ENCODE results near the gene TM4SF5.

Gene TM4SF5

GRCh38 chr17:4747847-4748246 lies 23.8 kb upstream of the TM4SF5 start:
- no peak for DNase-seq (ENCODE audit: low read depth in 2 of 3, low spot score in 2 of 3)

GRCh38 chr17:4748686-4749085 lies 23.0 kb upstream of the TM4SF5 start:
- no peak for DNase-seq (ENCODE audit: low read depth in 2 of 3, low spot score in 2 of 3)

DNA sequence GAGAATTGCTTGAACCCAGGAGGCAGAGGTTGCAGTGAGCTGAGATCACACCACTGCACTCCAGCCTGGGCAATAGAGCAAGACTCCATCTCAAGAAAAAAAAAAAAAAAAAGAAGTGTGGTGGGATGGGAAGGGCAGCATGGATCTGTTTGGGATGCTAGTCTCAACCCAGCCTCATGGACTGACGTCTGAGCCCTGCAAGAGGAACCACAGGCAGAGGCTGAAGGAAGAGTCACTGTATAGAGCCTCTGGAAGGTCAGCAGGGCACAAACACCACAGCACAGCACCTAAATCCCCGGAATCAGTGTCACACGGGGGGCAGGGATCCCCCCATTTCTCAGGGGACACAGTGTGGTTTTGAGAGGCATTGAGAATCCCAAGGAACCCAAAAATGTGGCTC lies 21.1 kb upstream of the TM4SF5 start:
- DNase-seq (ENCODE audit: low read depth in 2 of 3, low spot score in 2 of 3) = no peak

- DNase-seq (ENCODE audit: low read depth in 2 of 3, low spot score in 2 of 3) = no peak
These were observed 19.8 kb upstream of the TM4SF5 start for GRCh38 chr17:4751932-4752331.

- DNase-seq (ENCODE audit: low read depth in 2 of 3, low spot score in 2 of 3) = no peak
These were observed 18.3 kb upstream of the TM4SF5 start for GRCh38 chr17:4753392-4753791.

- no peak for DNase-seq (ENCODE audit: low read depth in 2 of 3, low spot score in 2 of 3)
These were observed 11.9 kb upstream of the TM4SF5 start for GRCh38 chr17:4759776-4760236.

- DNase-seq (ENCODE audit: low read depth in 2 of 3, low spot score in 2 of 3) = no peak
These were observed 7.1 kb upstream of the TM4SF5 start for GRCh38 chr17:4764595-4764994.

GRCh38 chr17:4766201-4766600 lies 5.5 kb upstream of the TM4SF5 start:
- no peak for DNase-seq (ENCODE audit: low read depth in 2 of 3, low spot score in 2 of 3)

DNA sequence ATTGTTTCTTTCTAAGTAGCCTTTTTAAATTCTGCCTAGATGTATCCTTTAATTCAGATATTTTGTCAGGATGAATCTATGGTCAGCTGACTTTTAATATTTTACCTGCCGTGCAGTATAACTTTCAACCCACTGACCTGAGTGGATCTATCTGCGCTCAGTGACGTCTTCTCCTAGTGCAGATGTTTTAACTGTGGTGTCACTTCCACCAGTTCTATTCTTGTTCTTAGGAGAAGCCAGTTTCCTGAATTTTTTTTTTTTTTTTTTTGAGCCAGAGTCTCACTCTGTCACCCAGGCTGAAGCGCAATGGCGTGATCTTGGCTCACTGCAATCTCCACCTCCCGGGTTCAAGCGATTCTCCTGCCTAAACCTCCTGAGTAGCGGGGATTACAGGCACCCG lies 5.0 kb upstream of the TM4SF5 start:
- DNase-seq (ENCODE audit: low read depth in 2 of 3, low spot score in 2 of 3) = no peak

DNA sequence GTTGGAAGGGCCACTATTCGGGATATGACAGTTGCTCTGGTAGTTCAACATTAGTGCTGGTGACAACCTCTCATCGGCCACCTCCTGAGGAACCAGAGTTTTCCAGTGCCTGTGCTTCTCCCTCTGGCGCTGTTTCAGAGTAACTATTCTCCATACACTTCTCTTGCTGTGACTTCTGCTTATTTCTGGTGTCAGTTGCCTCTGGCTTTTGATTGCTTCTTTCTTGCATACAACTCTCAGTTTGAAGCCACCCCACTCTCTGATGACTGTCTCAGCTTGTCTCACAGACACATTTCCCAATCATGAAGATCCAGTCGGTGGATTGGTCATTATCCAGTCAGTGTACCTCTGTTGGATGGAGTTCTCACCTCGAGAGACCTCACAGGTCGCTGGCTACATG lies 3.4 kb upstream of the TM4SF5 start:
- DNase-seq (ENCODE audit: low read depth in 2 of 3, low spot score in 2 of 3) = no peak

GRCh38 chr17:4769628-4770027 lies 2.1 kb upstream of the TM4SF5 start:
- DNase-seq (ENCODE audit: low read depth in 2 of 3, low spot score in 2 of 3) = no peak

- no peak for DNase-seq (ENCODE audit: low read depth in 2 of 3, low spot score in 2 of 3)
These were observed 538 bp downstream of the TM4SF5 start for GRCh38 chr17:4772235-4772613.

DNA sequence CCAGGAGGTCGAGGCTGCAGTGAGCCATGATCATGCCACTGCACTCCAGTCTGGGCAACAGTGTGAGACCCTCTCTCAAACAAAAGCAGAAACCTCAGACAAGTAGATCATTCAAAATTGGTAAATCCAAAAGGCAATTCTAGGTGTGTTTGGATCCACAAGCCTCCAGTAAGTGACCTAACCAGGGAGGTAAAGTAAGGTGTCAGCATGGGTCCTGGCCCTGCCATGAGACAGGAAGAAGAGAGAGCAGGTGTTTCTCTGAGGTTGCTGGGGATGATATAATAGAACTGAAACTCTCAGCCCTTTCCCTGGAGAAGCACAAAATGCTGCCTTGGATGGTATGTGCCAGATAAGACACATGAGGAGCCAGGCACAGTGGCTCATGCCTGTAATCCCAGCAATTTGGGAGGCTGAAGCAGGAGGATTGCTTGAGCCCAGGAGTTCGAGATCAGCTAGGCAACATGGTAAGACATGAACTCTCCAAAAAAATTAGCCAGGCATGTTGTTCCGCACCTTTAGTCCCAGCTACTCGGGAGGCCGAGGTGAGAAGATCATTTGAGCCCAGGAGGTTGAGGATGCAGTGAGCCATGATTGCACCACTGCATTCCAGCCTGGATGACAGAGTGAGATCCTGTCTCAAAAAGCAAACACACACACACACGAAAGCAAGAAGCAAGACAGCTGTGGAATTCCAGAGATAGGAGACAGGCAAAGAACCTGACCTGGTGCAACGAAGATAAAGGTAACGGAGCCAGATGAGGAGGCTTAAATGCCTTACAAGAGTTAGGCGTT lies 6.5 kb downstream of the TM4SF5 start:
- DNase-seq (ENCODE audit: low read depth in 2 of 3, low spot score in 2 of 3) = no peak

DNA sequence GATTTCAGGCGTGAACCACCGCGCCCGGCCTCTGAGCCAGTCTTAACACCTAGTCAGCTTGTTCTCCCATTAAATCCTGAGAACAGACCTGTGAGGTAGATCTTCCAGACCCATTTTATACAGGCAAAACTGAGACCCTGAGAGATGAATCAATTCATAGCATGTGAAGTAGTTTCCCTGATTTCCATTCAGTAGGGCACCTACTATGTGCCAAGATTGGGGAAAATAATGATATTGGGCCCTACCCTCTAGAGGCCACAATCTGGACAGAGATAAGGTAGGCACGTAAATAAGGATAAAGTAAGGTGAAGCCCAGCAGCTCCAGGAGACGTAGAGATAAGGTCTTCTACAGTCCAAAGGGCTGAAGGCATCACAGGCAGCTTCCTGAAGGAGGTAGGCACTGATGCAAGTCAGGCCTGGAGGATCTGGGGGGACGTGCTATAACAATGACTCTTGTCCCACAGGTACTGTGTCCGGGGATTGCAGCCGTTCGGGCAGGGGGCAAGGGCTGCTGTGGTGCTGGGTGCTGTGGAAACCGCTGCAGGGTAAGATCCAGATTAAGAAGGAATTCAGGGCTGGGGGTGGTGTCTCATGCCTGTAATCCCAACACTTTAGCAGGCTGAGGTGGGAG lies 8.8 kb downstream of the TM4SF5 start:
- no peak for DNase-seq (ENCODE audit: low read depth in 2 of 3, low spot score in 2 of 3)

DNA sequence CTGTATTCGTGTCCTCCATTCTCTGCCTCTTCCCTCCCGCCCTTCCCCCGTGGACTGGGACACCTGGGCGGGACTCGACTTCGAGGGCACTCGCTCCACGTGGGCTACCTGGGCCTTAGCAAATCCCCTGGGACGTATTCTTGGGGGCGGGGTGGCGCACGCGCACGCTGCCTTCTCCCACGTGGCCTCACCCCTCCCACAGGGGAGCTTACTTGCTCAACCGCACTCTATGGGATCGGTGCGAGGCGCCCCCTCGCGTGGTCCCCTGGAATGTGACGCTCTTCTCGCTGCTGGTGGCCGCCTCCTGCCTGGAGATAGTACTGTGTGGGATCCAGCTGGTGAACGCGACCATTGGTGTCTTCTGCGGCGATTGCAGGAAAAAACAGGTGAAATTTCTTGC lies 11.0 kb downstream of the TM4SF5 start:
- no peak for DNase-seq (ENCODE audit: low read depth in 2 of 3, low spot score in 2 of 3)

DNA sequence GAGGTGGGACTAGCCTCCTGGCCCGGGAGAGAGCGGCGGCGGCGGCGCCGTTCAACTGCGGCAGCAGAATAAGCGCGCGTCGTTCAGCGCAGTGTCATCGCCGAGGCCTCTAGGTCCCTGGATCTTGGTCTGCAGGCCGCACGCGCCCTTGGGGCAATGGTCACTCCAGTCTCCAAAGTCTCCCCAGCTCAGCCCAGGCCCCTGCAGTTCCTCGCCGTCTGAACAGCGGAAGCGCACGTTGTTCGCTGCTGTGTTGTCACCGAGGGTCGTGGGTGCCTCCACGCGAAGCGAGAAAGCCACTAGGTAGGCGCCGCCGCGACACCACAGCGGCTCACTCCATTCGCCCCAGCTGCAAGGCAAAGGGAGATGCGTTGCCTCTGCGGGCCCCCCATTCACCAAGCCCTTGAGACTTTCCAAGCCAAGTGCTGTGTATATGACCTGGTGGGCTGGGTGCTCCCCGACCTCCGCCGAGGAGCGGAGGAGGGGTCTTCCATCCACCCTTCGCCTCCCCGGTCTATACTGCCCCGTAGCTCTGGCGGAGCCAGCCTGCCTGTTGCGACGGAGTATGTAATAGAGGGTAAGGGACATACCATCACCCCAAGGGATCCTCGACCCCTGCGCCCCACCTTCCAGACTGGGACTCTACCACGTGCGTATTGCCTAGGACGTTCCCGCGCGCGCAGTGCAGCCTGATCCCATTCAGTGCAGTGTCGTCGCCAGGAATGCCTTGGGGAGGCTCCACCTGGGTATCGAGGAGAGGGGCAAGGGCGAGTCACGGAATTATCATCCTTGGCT lies 13.8 kb downstream of the TM4SF5 start:
- DNase-seq (ENCODE audit: low read depth in 2 of 3, low spot score in 2 of 3) = no peak

DNA sequence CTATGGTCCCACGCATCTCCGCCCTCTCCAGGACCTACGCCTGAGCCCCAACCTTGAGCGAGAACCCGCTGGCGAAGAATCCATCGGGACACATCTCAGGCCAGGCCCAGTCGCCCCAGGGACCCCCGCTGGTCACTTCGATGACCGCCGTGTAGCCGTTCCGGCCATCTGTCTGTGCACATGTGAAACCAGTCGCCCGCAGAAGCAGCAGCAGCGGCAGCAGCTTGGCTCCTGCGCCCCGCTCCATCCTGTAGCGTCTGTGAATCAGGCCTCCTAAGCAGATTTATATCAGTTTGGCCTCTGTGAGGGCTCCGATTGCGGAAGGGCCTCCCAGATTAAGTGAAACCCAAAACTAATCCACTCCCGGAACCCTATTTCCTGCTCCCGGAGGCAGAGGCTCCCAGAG lies 14.4 kb downstream of the TM4SF5 start, which contains the start of gene VMO1:
TSS of gene VMO1 (minus strand) at position 259 of the 406 bp plus-strand sequence. CDS start at position 247, 12 bp downstream.
- DNase-seq (ENCODE audit: low read depth in 2 of 3, low spot score in 2 of 3) = no peak

DNA sequence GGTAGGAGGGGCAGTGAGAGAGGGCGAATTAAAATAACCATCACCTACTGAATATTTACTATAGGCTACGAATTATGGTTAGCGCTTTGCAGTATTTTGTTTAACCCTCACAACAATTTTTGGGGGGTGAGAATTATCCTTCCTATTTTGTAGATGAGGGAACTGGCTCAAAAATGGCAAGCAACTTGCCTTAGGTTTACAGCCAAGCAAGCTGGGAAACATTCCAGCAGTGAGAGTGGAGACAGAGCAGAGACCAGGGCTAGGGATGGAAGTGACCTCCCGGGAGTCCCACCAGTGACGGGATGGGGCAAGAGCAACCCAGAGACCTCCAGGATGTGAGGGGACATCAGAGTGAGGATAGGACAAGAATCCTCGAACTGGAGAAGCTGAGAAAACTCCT lies 14.8 kb downstream of the TM4SF5 start:
- DNase-seq (ENCODE audit: low read depth in 2 of 3, low spot score in 2 of 3) = no peak

DNA sequence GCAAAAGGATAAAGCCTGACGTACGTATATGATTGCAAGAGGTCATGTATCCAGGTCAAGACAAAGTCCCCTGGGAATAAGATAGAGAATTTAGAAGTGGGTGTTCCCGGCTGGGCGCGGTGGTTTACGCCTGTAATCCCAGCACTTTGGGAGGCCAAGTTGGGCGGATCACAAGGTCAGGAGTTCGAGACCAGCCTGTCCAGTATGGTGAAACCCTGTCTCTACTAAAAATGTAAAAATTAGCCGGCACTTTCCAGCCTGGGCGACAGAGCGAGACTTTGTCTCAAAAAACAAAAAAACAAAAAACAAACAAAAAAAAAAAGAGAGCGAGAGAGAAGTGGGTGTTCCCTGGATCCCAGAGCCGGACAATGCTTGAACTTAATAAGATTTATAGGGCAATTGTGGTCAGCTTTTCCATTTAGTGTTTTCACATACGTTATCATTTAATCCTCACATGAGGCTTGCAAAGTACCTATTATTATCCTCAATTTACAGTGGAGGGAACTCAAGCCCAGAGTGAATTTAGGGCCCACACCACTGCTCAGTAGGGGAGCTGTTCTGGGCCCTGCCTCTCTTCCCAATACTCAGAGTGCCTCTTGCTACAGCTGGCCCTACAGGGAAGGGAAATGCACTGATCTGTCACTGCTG lies 16.6 kb downstream of the TM4SF5 start:
- DNase-seq (ENCODE audit: low read depth in 2 of 3, low spot score in 2 of 3) = no peak

DNA sequence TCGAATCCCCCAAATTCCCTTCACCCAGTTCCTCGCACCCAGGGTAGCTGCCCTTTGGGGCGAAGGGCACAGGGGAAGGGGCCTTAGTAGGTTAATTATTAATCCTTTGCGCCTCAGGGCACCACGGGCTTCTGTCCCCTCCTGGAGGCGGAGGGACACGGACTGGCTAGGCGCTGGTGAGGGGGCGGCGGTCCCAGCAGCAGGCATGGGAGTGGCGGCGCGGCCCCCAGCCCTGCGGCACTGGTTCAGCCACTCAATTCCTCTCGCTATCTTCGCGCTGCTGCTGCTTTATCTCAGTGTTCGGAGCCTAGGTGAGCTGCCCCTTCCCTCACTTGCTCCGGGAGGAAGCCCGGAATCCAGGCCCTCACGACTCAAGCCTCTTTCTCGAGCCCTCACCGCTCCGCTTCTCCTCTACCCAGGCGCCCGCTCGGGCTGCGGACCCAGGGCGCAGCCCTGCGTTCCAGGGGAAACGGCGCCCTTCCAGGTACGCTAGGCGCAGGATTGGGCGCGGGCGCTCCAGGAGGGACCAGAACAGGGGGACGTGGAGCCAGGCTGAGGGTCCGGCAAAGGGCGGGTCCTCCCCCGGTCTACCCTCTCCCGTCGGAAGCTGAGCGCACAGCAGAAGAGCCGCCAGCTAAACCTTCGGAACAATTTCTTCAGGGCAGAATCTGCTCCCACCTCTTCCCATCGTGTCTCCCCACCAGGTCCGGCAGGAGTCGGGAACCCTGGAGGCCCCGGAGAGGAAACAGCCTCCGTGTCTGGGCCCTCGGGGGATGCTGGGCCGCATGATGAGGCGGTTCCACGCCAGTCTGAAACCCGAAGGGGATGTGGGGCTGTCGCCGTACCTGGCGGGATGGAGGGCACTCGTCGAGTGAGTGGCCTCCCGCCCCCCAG lies 17.4 kb downstream of the TM4SF5 start, which contains the start of gene GLTPD2:
TSS of gene GLTPD2 (plus strand) at position 158 of the 894 bp plus-strand sequence. CDS start at position 206, 48 bp downstream.
- DNase-seq (ENCODE audit: low read depth in 2 of 3, low spot score in 2 of 3) = no peak

DNA sequence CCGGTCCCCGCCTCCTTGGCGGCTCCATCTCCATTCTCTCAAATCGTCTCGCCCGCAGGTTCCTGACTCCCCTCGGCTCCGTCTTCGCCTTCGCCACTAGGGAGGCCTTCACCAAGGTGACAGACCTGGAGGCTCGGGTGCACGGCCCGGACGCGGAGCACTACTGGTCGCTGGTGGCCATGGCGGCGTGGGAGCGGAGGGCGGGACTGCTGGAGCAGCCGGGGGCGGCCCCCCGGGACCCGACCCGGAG lies 17.9 kb downstream of the TM4SF5 start:
- no peak for DNase-seq (ENCODE audit: low read depth in 2 of 3, low spot score in 2 of 3)
